ENCODE data around the gene ARL8A. TPM values are rescaled to one million over a fixed set of nuclear protein-coding genes. Genes with fewer than 3 reads are reported as not detected.
"Not testable (repeated sequence)": the region's sequence is repeated elsewhere in the genome, so short reads cannot be mapped to it uniquely, and the experiment has no call there.

The ARL8A gene
- total RNA-seq, 4 donors from 2014 or later, result 28.2 to 53.5 (median 49.8) TPM

DNA sequence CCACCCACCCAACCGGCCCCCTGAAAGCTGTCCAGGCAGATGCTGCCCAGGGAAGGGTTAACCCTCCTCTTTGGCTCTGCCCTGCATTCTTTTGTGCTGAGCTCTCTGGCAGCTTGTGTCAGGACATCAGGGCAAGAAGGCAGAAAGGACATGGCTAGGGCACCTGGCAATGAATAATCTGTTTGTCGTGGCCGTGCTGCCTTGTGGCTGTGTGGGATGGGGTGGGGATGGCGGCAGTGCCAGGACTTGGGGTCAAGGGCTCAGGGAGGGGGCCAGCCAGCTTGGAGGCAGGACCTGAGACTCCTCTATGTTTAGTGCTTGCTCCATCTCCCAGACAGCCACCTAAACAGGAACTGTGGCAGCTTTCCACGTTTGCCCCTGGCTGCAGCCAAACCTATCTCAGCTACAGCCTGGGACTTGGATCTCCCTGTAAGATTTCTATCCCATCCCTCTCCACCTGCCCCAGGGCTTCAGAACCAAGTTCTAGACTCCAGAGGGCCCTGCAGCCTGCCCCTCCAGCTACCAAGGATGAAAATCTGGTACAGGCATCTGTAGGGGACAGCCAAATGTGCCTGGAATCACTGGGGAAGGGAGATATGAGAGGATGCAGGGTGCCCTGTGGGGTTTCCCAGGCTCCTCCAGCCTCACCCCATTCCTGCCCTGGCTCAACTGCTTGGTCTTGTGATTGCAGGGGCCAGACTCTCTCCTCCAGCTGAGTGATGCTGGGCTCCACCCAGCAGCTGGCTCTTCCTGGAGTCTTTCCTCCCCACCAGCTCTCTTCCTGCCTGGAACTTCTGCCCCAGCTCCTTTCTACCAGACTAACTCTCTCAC lies 31.5 kb downstream of the ARL8A start:
- Histone ChIP-seq H3K27ac (peak overlapping the region in 1 of 4 donors; percentile 61), H3K4me3 (no peak overlapping the region), H3K27me3 (no peaks in the 10 kb centered on the region), H3K36me3 (no peaks in the 10 kb centered on the region), H3K4me1 (peaks cover 9 to 14% of the 10 kb centered on the region in 2 donors), H3K9me3 (no peaks in the 10 kb centered on the region)
- TF ChIP-seq, protein P1, sequence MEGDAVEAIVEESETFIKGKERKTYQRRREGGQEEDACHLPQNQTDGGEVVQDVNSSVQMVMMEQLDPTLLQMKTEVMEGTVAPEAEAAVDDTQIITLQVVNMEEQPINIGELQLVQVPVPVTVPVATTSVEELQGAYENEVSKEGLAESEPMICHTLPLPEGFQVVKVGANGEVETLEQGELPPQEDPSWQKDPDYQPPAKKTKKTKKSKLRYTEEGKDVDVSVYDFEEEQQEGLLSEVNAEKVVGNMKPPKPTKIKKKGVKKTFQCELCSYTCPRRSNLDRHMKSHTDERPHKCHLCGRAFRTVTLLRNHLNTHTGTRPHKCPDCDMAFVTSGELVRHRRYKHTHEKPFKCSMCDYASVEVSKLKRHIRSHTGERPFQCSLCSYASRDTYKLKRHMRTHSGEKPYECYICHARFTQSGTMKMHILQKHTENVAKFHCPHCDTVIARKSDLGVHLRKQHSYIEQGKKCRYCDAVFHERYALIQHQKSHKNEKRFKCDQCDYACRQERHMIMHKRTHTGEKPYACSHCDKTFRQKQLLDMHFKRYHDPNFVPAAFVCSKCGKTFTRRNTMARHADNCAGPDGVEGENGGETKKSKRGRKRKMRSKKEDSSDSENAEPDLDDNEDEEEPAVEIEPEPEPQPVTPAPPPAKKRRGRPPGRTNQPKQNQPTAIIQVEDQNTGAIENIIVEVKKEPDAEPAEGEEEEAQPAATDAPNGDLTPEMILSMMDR (IDR thresholded peaks at IDR 0.05 in 4 of 5, conservative IDR thresholded peaks at IDR 0.05 in 1 of 5), result no peak
- TF ChIP-seq POLR2A (IDR thresholded peaks at IDR 0.05), result no peak
- intact Hi-C loops (cut with DNase I; ENCODE audit: low total_unique reads), result no loop called here
- ATAC-seq (peak; percentile 62 to 66), DNase-seq (no peak)
- in situ Hi-C loops (cut with MboI; ENCODE audit: low sequenced_read_pairs in 4 of 4), result loop anchor here in 2 of 4 donors (10.0 kb wide), 1 partner anchor 98 kb away; the partner anchor contains the start of gene ELF3 (in 2 of the 2)

DNA sequence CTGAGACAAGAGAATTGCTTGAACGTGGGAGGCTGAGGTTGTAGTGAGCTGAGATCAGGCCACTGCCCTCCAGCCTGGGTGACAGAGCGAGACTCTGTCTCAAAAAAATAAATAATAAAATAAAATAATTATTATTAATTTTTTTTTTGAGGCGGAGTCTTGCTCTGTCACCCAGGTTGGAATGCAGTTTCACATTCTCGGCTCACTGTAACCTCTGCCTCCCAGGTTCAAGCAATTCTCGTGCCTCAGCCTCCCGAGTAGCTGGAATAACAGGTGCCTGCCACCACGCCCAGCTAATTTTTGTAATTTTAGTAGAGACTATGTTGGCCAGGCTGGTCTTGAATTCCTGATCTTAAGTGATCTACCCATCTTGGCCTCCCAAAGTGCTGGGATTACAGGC lies 32.9 kb downstream of the ARL8A start:
- H3K4me1 ChIP-seq, result peaks cover 9 to 14% of the 10 kb centered on the region in 2 donors
- intact Hi-C loops (cut with DNase I; ENCODE audit: low total_unique reads); ATAC-seq; H3K27ac ChIP-seq; DNase-seq; H3K27me3 ChIP-seq; H3K36me3 ChIP-seq; H3K4me3 ChIP-seq; H3K9me3 ChIP-seq: not testable (repeated sequence)
- in situ Hi-C loops (cut with MboI; ENCODE audit: low sequenced_read_pairs in 4 of 4), result loop anchor here in 2 of 4 donors (10.0 kb wide), 1 partner anchor 97 kb away; the partner anchor contains the start of gene ELF3 (in 2 of the 2)

DNA sequence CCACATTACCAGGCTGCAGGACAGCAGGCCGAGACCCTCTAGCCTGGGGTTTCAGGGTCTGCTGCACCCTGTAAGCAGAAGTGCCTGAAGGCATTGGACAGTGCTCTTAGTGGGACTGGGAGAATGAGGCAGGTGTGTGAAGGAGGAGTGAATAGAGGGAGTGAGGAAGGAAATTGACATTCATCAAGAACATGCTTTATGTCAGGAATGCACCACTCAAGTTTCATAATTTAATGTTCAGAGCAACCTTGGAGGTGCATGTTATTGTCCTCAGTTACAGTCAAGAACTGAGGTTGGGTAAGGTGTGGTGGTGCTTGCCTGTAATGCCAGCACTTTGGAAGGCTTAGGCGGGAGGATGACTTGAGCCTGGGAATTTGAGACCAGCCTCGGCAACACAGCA lies 33.6 kb downstream of the ARL8A start:
- TF ChIP-seq, protein P1 (IDR thresholded peaks at IDR 0.05 in 4 of 5, conservative IDR thresholded peaks at IDR 0.05 in 1 of 5), result no peak
- TF ChIP-seq POLR2A (IDR thresholded peaks at IDR 0.05), result no peak
- no peaks in the 10 kb centered on the region for H3K9me3 ChIP-seq
- H3K27me3 ChIP-seq, result no peaks in the 10 kb centered on the region
- H3K4me1 ChIP-seq, result peaks cover 9 to 14% of the 10 kb centered on the region in 2 donors
- in situ Hi-C loops (cut with MboI; ENCODE audit: low sequenced_read_pairs in 4 of 4) (loop anchor here in 2 of 4 donors (10.0 kb wide), 1 partner anchor 96 kb away; the partner anchor contains the start of gene ELF3 (in 2 of the 2)), intact Hi-C loops (cut with DNase I; ENCODE audit: low total_unique reads) (no loop called here)
- H3K36me3 ChIP-seq, result no peaks in the 10 kb centered on the region
- ATAC-seq, result no peak
- no peak for DNase-seq
- H3K27ac ChIP-seq, result no peak overlapping the region
- H3K4me3 ChIP-seq, result no peak overlapping the region

DNA sequence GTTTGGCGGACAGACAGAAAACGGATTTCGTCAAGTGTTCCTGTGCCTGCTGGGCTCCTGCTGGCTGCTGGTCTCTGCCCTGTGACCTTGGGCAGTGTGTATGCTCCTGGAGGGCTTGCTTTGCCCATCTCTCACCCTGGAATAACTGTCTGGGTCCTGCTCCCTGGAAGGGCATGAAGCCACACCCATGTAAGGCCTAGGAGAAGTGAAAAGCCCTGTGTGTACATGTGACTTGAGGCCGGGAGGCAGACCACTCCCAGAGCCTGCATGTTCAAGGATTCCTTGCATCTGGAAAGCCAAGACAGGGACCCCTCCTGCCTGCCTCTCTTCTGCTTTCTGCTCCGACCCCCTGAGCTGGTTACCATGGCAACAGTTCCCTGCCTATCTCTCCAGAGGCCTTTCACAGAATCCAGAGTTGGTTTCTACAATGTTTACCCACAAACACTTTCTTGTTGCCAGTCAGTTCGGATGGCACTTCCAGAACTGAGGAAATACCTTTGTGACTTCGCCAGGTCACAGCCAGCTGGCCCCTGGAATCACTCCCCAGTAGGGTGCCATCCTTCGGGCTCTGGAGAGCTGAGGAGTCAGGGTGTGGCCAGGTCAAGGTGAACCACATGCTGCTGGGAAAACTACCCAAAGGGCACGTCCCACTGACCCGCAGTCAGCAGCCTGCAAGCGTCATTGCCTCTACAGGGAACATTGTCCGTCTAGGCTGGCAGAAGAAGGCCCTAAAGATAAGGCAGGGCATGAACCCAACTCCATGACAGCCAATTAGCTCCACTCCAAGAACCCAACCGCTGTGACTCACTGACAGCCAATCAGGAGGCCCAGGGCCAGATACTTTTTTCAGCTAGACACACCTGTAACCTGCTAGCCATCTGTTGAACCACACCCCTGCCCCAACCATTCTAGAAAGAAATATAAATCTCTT lies 36.5 kb downstream of the ARL8A start:
- no peak for ATAC-seq

More for the DNA sequence above, 36.5 kb downstream of the ARL8A start:
- Histone ChIP-seq H3K27me3 (no peaks in the 10 kb centered on the region), H3K36me3 (no peaks in the 10 kb centered on the region), H3K9me3 (no peaks in the 10 kb centered on the region), H3K4me1 (peaks cover 2 to 6% of the 10 kb centered on the region in 2 donors), H3K4me3 (no peak overlapping the region), H3K27ac (no peak overlapping the region)
- no peak for TF ChIP-seq POLR2A (IDR thresholded peaks at IDR 0.05)
- TF ChIP-seq, protein P1 (IDR thresholded peaks at IDR 0.05 in 4 of 5, conservative IDR thresholded peaks at IDR 0.05 in 1 of 5), result no peak
- DNase-seq, result no peak
- in situ Hi-C loops (cut with MboI; ENCODE audit: low sequenced_read_pairs in 4 of 4), result no loop called here
- intact Hi-C loops (cut with DNase I; ENCODE audit: low total_unique reads), result no loop called here

Measured in gastrocnemius medialis (tissue), 4 donors.